H7 (cell line): Measurements from ENCODE around the gene KIF2B. TPM values are rescaled to one million over a fixed set of nuclear protein-coding genes. Genes with fewer than 3 reads are reported as not detected.

Experiments used
- DNase-seq: peaks from one replicate; pipeline ENCODE4 v3.0.0; 2012
- H3K27me3 ChIP-seq: 2 replicates; pipeline ENCODE4 v1.6.0; 2011; ENCODE audit warnings: mild to moderate bottlenecking, low read length; ENCODE audit not compliant: control insufficient read depth, insufficient read depth
- H3K36me3 ChIP-seq: replicated peaks from 2 replicates; pipeline ENCODE4 v1.5.1; 2011; ENCODE audit warnings: low read length; ENCODE audit not compliant: control insufficient read depth, insufficient read depth
- H3K4me3 ChIP-seq: 2 replicates; pipeline ENCODE4 v1.5.1; 2011; ENCODE audit warnings: low read depth, mild to moderate bottlenecking, control low read depth, low read length, moderate library complexity; ENCODE audit not compliant: insufficient read depth
- total RNA-seq: library from RNA; depleted of rRNA; stranded (reverse); fragments of >200 nt; shearing (Covaris generic); gene quantifications from 2 replicates; pipeline ENCODE4 v1.2.3, GENCODE V29; 2014; rRNA removed

The KIF2B gene, protein sequence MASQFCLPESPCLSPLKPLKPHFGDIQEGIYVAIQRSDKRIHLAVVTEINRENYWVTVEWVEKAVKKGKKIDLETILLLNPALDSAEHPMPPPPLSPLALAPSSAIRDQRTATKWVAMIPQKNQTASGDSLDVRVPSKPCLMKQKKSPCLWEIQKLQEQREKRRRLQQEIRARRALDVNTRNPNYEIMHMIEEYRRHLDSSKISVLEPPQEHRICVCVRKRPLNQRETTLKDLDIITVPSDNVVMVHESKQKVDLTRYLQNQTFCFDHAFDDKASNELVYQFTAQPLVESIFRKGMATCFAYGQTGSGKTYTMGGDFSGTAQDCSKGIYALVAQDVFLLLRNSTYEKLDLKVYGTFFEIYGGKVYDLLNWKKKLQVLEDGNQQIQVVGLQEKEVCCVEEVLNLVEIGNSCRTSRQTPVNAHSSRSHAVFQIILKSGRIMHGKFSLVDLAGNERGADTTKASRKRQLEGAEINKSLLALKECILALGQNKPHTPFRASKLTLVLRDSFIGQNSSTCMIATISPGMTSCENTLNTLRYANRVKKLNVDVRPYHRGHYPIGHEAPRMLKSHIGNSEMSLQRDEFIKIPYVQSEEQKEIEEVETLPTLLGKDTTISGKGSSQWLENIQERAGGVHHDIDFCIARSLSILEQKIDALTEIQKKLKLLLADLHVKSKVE
- total RNA-seq, result not detected in 2 replicates

DNA sequence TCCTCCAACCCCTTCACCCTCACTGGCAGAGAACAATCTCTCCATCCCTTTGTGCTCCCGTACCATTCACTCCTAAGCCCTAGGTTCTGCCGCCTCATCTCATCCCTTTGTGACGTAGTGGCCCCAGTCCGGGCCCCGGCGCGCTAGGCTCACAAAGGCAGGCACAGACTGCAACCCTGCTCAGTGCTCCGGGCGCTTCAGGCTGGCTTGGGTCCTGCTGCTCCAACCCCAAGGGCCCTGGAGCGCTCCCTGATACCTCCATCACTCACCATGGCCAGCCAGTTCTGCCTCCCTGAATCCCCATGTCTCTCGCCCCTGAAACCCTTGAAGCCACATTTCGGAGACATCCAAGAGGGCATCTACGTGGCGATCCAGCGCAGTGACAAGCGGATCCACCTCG lies at the start of gene KIF2B:
TSS of gene KIF2B (plus strand) at position 164 of the 400 bp plus-strand sequence. CDS start at position 271, 107 bp downstream.
- no peaks in the 10 kb centered on the region for H3K36me3 ChIP-seq
- no peak for DNase-seq
- no peak within 1 kb of the TSS for H3K4me3 ChIP-seq
- H3K27me3 ChIP-seq, result no peaks in the 10 kb centered on the region

DNA sequence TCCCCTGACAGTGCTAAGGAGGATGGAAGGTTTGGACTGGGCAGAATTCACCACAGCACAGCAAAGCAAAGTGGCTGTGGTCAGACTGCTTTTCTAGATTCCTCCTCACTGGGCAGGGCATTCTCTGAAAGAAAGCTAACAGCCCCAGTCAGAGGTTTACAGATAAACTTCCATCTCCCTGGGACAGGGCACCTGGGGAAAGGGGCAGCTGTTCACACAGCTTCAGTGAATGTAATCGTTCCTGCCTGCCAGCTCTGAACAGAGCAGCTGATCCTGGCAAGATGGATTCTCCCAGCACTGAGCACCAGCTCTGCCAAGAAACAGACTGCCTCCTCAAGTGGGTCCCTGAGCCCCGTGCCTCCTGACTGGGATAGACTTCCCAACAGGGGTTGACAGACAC lies 42.4 kb upstream of the KIF2B start:
- Histone ChIP-seq H3K36me3 (no peaks in the 10 kb centered on the region), H3K27me3 (no peaks in the 10 kb centered on the region; the same call in 1 of the 2 replicates), H3K4me3 (no peak overlapping the region)
- no peak for DNase-seq

DNA sequence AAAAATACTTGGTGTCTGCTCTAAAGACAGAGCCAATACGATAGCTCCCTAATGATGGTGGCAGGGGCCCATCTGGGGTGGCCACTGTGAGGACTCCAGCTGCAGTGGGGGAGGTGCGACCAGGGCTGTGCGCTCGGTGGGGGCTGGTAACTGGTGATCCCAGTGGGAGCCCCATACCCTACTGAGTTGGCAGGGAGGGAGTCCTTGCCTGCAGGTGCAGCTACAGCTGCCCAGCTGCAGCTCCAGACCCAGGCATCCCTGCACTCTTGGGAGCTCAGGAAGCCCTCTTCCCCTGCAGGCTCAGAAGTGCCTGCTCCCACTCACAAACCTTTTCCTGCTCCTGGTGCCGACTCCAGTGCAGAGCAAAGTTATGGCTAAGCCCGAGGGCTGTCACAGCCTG lies 31.2 kb upstream of the KIF2B start:
- no peaks in the 10 kb centered on the region for H3K36me3 ChIP-seq
- no peak for DNase-seq

DNA sequence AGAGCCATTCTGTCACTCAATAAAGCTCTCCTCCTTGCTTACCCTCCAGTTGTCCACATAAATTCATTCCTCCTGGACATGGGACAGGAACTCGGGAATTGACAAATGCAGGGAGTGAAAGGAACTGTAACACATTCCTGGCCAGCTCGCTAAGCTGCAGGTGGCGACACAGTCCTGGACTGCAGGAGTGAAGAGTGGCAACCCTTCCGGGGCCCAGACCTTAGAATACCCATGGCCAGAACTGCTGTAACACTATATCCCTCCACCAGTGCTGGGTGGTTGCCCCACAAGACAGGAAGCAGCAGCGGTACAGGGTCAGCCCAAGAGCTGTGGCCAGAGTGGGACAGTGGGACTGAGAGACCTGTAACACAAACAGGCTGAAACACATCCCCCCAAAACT lies 30.3 kb upstream of the KIF2B start:
- no peak overlapping the region for H3K4me3 ChIP-seq
- H3K36me3 ChIP-seq, result no peaks in the 10 kb centered on the region
- H3K27me3 ChIP-seq, result no peaks in the 10 kb centered on the region
- no peak for DNase-seq

More for the DNA sequence above, 31.2 kb upstream of the KIF2B start:
- Histone ChIP-seq H3K4me3 (no peak overlapping the region), H3K27me3 (no peaks in the 10 kb centered on the region)

DNA sequence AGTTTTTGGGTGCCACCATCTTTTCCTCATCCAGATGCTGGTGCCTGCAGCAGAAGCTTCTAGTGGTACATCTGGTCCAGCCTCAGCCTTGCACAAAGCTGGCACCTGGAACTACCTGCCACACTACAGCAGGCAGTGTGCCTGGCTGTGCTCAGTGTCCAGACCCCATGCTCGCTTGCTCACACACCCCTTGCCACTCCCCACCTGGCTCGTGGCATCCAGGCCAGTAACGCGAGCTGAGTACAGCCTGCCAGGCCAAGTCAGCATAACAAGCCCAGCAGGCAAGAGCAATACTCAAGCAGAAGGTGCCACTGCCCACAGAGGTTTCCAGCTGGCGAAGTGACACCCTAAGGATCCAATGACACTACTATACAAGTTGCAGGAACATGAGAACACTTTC lies 29.7 kb upstream of the KIF2B start:
- no peak for DNase-seq
- H3K27me3 ChIP-seq, result no peaks in the 10 kb centered on the region

DNA sequence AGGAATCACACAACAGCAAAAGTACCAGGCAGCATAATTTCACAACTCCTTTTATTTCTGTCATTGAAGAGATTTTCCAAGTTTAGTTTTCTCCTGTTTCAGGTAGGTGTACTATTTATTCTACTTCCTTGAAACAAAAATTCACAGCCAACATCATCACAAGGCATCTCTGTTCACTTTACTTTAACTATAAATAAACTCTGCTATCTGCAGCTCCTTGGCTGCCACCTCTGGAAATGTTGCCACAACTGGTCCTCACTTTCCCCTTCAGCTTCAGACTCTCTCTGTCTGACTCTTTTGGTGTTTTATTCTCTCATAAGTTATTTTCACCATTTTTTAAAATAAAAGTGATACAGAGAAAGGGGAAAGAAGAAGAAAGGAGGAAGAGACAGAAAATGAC lies 27.9 kb upstream of the KIF2B start:
- H3K36me3 ChIP-seq, result no peaks in the 10 kb centered on the region
- no peaks in the 10 kb centered on the region for H3K27me3 ChIP-seq
- H3K4me3 ChIP-seq, result no peak overlapping the region
- no peak for DNase-seq

More for the DNA sequence above, 29.7 kb upstream of the KIF2B start:
- H3K36me3 ChIP-seq, result no peaks in the 10 kb centered on the region
- H3K4me3 ChIP-seq, result no peak overlapping the region

DNA sequence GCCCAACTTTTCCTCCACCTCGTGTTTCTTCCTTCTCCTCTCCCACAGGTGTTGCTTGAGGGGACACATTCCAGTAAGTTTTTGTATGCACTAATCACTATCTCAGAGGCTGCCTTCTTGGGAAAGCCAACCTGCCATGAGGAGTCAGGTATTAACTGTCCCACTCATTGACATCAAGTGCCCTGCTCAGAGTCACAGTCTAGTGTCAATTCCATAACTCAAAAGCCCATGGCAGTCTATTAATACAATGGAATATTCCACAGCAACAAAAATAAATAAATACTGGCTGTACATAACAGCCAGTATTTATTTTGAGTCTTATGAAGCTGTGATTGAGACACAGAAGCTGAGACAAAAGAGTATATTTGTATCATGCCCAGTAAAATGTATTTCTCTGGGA lies 26.1 kb upstream of the KIF2B start:
- Histone ChIP-seq H3K4me3 (no peak overlapping the region), H3K36me3 (no peaks in the 10 kb centered on the region), H3K27me3 (no peaks in the 10 kb centered on the region)
- no peak for DNase-seq

DNA sequence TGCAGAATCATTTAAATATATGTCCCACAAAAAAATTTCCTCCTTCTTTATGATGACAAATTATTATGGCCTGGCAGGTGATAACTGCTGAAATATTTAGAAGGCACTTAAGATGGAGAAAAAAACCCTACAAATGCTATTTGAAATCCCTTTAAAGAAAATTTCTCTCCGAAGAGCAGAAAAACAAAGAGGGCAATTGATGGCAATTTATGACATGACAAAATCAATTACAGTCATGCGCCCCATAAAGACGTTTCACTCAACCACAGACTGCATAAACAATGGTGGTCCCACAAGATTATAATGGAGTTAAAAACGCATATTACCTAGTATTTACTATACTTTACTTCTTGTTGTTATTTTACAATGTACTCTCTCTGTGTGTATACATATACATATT lies 25.2 kb upstream of the KIF2B start:
- H3K36me3 ChIP-seq, result no peaks in the 10 kb centered on the region
- no peaks in the 10 kb centered on the region for H3K27me3 ChIP-seq
- no peak for DNase-seq
- H3K4me3 ChIP-seq, result no peak overlapping the region

DNA sequence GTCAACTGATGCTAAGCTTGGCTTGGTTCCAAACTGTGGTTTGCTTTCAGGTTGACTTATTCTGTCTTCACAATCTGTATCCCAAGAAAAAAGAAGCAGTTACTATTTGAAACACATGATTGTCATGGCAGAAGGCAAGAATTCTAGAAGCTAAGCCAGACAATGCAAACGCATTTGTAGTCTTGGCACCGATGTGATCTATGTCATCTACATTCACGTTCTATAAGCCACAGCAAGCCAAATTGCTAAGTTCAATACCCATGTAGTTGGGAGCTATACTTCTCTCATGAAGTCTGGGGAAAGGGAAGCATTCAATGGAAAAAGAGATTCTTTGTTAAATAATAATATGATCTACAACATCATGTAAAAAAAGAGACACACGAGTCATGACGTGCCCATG lies 18.3 kb upstream of the KIF2B start:
- no peak for DNase-seq
- H3K4me3 ChIP-seq, result no peak overlapping the region
- no peaks in the 10 kb centered on the region for H3K36me3 ChIP-seq
- no peaks in the 10 kb centered on the region for H3K27me3 ChIP-seq

DNA sequence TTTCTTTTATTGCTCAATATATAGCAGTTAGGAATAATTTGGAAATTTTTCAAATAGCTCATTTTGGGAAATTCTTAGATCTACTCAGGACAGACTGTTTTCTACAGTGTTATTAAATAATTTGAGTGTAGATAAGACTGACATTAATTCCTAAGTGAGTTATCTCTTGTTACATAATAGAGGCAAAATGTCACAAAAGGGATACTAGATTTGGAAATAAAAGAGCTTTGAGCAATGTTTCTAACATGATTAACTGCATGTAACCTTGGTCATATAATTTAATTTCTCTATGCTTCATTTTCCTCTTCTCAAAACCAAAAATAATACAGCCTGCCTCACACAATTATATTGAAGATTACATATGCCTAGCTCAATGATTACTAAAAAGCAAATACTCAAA lies 16.3 kb upstream of the KIF2B start:
- H3K27me3 ChIP-seq, result no peaks in the 10 kb centered on the region
- no peaks in the 10 kb centered on the region for H3K36me3 ChIP-seq
- H3K4me3 ChIP-seq, result no peak overlapping the region
- no peak for DNase-seq

DNA sequence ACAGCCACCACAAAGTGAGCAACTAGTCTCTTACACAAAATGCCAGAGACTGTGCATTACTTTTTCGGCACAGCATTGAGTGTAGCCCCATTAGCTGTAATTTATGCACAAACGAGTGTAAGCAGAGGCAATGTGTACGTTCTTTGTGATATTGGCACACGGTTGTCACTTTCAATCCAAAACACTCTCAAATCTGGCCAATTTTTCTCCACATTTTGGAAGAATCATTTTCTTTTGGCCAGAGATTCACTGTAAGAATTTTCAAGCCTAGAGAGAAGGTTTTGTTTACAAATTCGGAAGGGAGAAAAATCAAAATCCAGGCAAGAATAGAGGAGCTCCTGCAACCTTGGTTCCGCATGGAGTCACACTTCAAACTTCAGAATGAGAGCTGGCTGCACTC lies 15.4 kb upstream of the KIF2B start:
- Histone ChIP-seq H3K4me3 (no peak overlapping the region), H3K36me3 (no peaks in the 10 kb centered on the region), H3K27me3 (no peaks in the 10 kb centered on the region)
- no peak for DNase-seq

DNA sequence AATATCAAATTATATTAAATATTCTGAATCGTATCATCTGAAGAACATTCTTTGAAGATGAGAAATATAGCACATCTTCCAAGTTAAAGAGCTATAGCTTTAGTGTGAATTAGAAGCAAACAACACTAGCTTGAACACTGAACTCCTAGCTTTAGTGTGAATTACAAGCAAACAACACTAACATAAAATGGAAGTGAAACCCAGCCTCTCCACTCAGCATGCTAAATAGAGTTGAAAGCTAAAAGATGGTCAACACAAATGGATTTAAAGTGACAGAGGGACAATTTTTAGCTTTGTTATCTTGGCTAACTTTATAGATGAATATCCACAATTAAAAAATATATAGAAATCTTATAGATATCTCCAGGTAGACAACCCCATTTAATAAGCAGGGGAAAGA lies 4.5 kb upstream of the KIF2B start:
- no peaks in the 10 kb centered on the region for H3K27me3 ChIP-seq
- H3K36me3 ChIP-seq, result no peaks in the 10 kb centered on the region
- no peak for DNase-seq
- H3K4me3 ChIP-seq, result no peak overlapping the region

DNA sequence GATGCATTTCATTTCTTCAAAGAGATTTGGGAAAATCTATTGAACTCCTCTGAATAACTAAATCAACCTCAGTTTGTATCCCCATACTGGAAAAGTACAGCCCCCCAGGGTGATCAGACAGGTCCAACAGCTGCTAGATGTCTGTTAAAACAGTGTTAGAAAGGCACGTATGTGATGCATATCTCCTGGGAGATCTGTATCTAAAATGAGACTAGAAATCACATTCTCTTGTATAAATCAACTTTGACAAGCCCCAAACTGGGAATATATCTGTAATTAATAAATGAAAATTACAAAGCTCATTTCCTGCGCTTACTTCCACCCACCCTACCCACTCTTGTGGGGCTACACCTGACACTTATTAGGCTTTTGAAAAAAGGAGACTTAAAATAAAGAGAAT lies 3.8 kb upstream of the KIF2B start:
- H3K4me3 ChIP-seq, result no peak overlapping the region
- no peaks in the 10 kb centered on the region for H3K36me3 ChIP-seq
- H3K27me3 ChIP-seq, result no peaks in the 10 kb centered on the region
- DNase-seq, result no peak

DNA sequence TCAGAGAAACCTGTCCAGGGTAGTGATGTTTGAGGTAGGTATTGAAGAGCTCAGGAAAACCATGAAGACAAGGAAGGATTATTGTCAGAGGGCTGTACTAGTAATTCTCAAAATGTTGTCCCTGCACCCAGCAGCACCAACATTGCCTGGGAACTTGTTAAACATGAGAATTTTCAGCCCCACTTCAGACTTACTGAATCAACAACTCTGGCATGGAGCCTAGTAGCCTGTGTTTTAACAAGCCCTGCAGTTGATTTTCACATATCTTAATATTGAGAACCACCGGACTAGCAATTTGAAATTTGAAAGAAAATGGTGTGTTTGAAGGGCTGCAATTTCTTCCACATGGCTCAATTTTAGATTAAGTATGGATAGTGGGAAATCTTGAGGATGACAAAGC lies 2.8 kb upstream of the KIF2B start:
- no peak for DNase-seq
- H3K36me3 ChIP-seq, result no peaks in the 10 kb centered on the region
- H3K4me3 ChIP-seq, result no peak overlapping the region
- H3K27me3 ChIP-seq, result no peaks in the 10 kb centered on the region

DNA sequence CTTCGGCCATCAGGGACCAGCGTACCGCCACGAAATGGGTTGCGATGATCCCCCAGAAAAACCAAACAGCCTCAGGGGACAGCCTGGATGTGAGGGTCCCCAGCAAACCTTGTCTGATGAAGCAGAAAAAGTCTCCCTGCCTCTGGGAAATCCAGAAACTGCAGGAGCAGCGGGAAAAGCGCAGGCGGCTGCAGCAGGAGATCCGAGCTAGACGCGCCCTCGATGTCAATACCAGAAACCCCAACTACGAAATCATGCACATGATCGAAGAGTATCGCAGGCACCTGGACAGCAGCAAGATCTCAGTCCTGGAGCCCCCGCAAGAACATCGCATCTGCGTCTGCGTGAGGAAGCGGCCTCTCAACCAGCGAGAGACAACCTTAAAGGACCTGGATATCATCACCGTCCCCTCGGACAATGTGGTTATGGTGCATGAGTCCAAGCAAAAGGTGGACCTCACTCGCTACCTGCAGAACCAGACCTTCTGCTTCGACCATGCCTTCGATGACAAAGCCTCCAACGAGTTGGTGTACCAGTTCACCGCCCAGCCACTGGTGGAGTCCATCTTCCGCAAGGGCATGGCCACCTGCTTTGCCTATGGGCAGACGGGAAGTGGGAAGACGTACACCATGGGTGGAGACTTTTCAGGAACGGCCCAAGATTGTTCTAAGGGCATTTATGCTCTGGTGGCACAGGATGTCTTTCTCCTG lies 769 bp downstream of the KIF2B start:
- no peak overlapping the region for H3K4me3 ChIP-seq
- H3K27me3 ChIP-seq, result no peaks in the 10 kb centered on the region
- H3K36me3 ChIP-seq, result no peaks in the 10 kb centered on the region
- no peak for DNase-seq
